NT2/D1 (cell line): ENCODE measurements around the gene ADSS1.

Source experiments
- DNase-seq: peaks from one replicate; pipeline ENCODE4 v3.0.0-alpha.2; 2011; ENCODE audit warnings: low read depth, low spot score
- H3K27me3 ChIP-seq: 2 replicates; pipeline ENCODE4 v1.6.0; 2011; ENCODE audit warnings: mild to moderate bottlenecking; ENCODE audit not compliant: insufficient read length, insufficient read depth
- H3K36me3 ChIP-seq: 2 replicates; pipeline ENCODE4 v1.6.1; 2011; ENCODE audit warnings: mild to moderate bottlenecking, low read length, mixed read lengths; ENCODE audit not compliant: insufficient read depth, insufficient read length
- H3K4me1 ChIP-seq: 2 replicates; pipeline ENCODE4 v1.5.1; 2011; ENCODE audit not compliant: insufficient read depth, insufficient read length
- H3K4me3 ChIP-seq: 2 replicates; pipeline ENCODE4 v1.5.1; 2011; ENCODE audit warnings: low read depth; ENCODE audit not compliant: insufficient read length
- H3K9ac ChIP-seq: 2 replicates; pipeline ENCODE4 v1.6.0; 2011; ENCODE audit warnings: low read depth; ENCODE audit not compliant: insufficient read length
- H3K9me3 ChIP-seq: 2 replicates; pipeline ENCODE4 v1.5.1; 2011; ENCODE audit warnings: mild to moderate bottlenecking, low read length; ENCODE audit not compliant: insufficient read depth
- SUZ12 ChIP-seq: IDR thresholded peaks from 2 replicates; pipeline ENCODE4 v1.6.1; 2011; ENCODE audit not compliant: insufficient read length, insufficient read depth; ENCODE audit errors: extremely low read depth
- YY1 ChIP-seq: IDR thresholded peaks from 2 replicates; pipeline ENCODE4 v1.6.1; 2011; ENCODE audit not compliant: insufficient read length, insufficient read depth
- ZNF274 ChIP-seq: IDR thresholded peaks from 2 replicates; pipeline ENCODE4 v1.6.1; 2011; ENCODE audit warnings: mild to moderate bottlenecking, low read depth, low read length

The ADSS1 gene

GRCh38 chr14:104734991-104735779, 11.2 kb downstream of the ADSS1 start:
- Histone ChIP-seq H3K4me3 (no peak overlapping the region), H3K36me3 (peaks cover 1% of the 10 kb centered on the region), H3K9ac (no peak overlapping the region), H3K4me1 (peaks cover 12% of the 10 kb centered on the region), H3K27me3 (no peaks in the 10 kb centered on the region), H3K9me3 (no peaks in the 10 kb centered on the region)
- no peak for TF ChIP-seq ZNF274
- no peak for DNase-seq

- no peak for DNase-seq
- H3K4me1 ChIP-seq, result peaks cover 12% of the 10 kb centered on the region
- no peak for TF ChIP-seq SUZ12
- TF ChIP-seq ZNF274, result no peak
- no peak for TF ChIP-seq YY1
- no peak overlapping the region for H3K9ac ChIP-seq
- peaks cover 3% of the 10 kb centered on the region for H3K36me3 ChIP-seq
- H3K4me3 ChIP-seq, result no peak overlapping the region
- no peaks in the 10 kb centered on the region for H3K9me3 ChIP-seq
- H3K27me3 ChIP-seq, result no peaks in the 10 kb centered on the region
Observed at GRCh38 chr14:104735830-104736642, 12.0 kb downstream of the ADSS1 start.

DNA sequence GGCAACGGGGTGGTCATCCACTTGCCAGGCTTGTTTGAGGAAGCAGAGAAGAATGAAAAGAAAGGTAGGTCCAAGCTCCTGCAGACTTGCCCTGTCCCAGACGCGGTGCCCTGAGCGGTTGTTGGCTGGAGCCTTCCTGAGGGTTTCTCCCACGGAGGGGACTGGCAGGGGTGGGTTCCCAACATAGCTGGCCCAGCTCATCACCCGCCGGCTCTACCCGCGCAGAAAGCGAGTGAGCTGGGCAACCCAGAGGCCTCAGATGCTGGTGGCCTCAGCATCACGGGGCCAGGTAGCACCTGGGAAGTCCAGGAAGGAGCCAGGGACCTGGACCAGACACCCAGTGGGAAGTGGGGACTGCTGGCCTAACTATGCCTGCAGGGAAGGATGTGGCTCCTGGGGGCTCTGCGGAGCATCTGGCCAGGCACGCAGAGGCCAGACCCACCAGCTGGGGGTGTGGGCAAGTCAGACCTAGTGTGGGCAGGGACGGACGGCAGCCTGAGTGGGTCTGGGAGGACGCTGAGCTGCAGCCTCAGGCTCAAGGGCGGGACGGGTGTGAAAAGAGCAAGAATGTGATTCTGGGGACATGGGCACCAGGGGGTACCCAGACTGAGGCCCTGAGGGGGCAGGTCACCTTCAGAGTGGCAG, 14.5 kb downstream of the ADSS1 start:
- Histone ChIP-seq H3K4me1 (peaks cover 12% of the 10 kb centered on the region), H3K36me3 (peaks cover 3% of the 10 kb centered on the region), H3K9ac (no peak overlapping the region), H3K4me3 (no peak overlapping the region), H3K27me3 (no peaks in the 10 kb centered on the region), H3K9me3 (no peaks in the 10 kb centered on the region)
- DNase-seq, result no peak
- TF ChIP-seq SUZ12 (no peak), ZNF274 (no peak), YY1 (no peak)

DNA sequence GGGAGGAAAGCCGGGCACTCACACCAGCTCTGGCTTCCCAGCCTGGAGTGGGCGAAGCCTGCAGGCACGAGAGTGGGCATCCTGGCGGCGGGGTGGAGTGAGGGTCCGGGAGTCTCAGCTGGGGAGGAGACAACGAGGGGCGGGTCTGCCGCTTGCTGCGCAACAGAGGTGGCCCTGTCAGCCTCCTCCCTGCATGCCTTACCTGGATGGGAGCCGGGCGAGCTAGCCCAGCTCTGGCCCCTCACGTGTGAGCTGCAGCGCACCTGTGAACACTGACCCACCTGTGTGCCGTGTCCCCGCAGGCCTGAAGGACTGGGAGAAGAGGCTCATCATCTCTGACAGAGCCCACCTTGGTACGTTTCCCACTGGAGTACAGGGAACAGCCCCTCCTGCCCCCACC, 15.0 kb downstream of the ADSS1 start:
- TF ChIP-seq ZNF274 (no peak), YY1 (no peak), SUZ12 (no peak)
- Histone ChIP-seq H3K4me3 (no peak overlapping the region), H3K9ac (no peak overlapping the region), H3K9me3 (no peaks in the 10 kb centered on the region), H3K27me3 (no peaks in the 10 kb centered on the region), H3K4me1 (peaks cover 12% of the 10 kb centered on the region), H3K36me3 (peaks cover 3% of the 10 kb centered on the region)
- no peak for DNase-seq

DNA sequence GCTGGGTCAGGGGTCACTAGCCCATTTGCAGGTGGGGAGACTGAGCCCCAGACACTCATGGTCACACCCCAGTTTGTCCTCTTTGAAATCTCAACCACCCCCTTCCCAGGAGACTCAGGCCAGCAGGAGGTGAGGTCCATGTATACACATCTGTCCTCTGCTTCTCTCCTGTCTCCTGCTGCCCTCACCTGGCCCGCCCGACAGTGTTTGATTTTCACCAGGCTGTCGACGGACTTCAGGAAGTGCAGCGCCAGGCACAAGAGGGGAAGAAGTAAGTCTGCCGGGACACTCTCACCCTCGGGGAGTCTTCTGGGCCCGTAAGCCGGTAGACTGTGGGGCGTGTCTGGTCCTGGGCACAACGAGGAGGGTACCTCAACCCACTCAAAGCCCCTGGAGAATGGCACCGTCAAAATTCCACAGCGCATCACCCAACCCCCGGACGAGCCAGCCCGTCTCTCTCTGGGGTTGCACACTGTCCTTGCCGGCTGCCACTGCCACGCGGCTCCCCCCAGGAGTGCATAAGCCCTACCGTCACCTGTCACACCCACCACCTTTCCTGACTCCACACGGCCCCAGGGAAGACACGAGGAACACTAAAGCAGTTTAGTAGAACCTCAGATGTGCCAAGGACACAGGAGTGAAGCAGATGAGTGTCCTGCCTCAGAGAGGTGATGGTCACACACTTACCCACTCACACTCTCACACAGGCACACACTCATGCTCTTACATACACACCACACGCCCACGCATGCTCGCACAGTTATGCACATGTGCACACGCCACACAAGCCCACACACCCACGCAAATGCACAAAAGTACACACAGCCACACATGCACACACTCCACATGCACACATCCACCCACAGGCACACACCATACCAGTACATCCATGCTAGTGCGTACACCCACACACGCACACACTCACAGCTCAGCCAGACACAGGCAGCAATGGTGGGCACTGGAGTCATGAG, 15.8 kb downstream of the ADSS1 start:
- DNase-seq, result no peak
- no peaks in the 10 kb centered on the region for H3K27me3 ChIP-seq

GRCh38 chr14:104741108-104741802, 17.2 kb downstream of the ADSS1 start:
- H3K9me3 ChIP-seq, result no peaks in the 10 kb centered on the region
- no peak overlapping the region for H3K4me3 ChIP-seq
- no peak for TF ChIP-seq YY1
- TF ChIP-seq SUZ12, result no peak
- TF ChIP-seq ZNF274, result no peak

More for the DNA sequence above, 15.8 kb downstream of the ADSS1 start:
- peaks cover 3% of the 10 kb centered on the region for H3K36me3 ChIP-seq
- H3K4me3 ChIP-seq, result no peak overlapping the region
- peaks cover 14% of the 10 kb centered on the region for H3K4me1 ChIP-seq
- no peak overlapping the region for H3K9ac ChIP-seq
- no peaks in the 10 kb centered on the region for H3K9me3 ChIP-seq
- TF ChIP-seq ZNF274, result no peak
- TF ChIP-seq SUZ12, result no peak
- TF ChIP-seq YY1, result no peak

More at GRCh38 chr14:104741108-104741802, 17.2 kb downstream of the ADSS1 start:
- peaks cover 6% of the 10 kb centered on the region for H3K4me1 ChIP-seq
- no peaks in the 10 kb centered on the region for H3K27me3 ChIP-seq
- no peak for DNase-seq
- H3K36me3 ChIP-seq, result peaks cover 3% of the 10 kb centered on the region
- H3K9ac ChIP-seq, result no peak overlapping the region
